KMS-11 (cell line): ENCODE results near the gene PTH2R.

Experiments used
- H2AFZ ChIP-seq: fragments of 200-600 bp; sonication (generic); 2 replicates; pipeline ENCODE4 v1.6.1; 2016; ENCODE audit warnings: antibody characterized with exemption, mixed run types, low read depth
- H3K27ac ChIP-seq: fragments of 200-600 bp; sonication (generic); 2 replicates; pipeline ENCODE4 v1.6.1; 2016; ENCODE audit warnings: mild to moderate bottlenecking, mixed run types
- H3K27me3 ChIP-seq: fragments of 200-600 bp; sonication (generic); 2 replicates; pipeline ENCODE4 v1.6.1; 2017; ENCODE audit warnings: mild to moderate bottlenecking, low read depth, mixed run types, moderate library complexity; ENCODE audit not compliant: insufficient read depth
- H3K36me3 ChIP-seq: fragments of 200-600 bp; sonication (generic); 2 replicates; pipeline ENCODE4 v1.6.1; 2017; ENCODE audit warnings: mild to moderate bottlenecking, mixed run types; ENCODE audit not compliant: insufficient read depth
- H3K4me1 ChIP-seq: fragments of 200-600 bp; sonication (generic); 2 replicates; pipeline ENCODE4 v1.6.1; 2016; ENCODE audit warnings: mild to moderate bottlenecking, low read depth, mixed run types; ENCODE audit not compliant: poor library complexity, severe bottlenecking
- H3K4me2 ChIP-seq: fragments of 200-600 bp; sonication (generic); 2 replicates; pipeline ENCODE4 v1.7.0; 2016; ENCODE audit warnings: mild to moderate bottlenecking, mixed run types
- H3K4me3 ChIP-seq: fragments of 200-600 bp; sonication (generic); IDR thresholded peaks from 2 replicates; pipeline ENCODE4 v1.6.1; 2017; ENCODE audit warnings: low read depth, low read length, mixed read lengths; ENCODE audit not compliant: insufficient read depth
- H3K79me2 ChIP-seq: fragments of 200-600 bp; sonication (generic); 2 replicates; pipeline ENCODE4 v1.6.1; 2016; ENCODE audit warnings: low read depth, mixed run types; ENCODE audit not compliant: insufficient read depth
- H3K9ac ChIP-seq: fragments of 200-600 bp; sonication (generic); 2 replicates; pipeline ENCODE4 v1.6.1; 2016; ENCODE audit warnings: mild to moderate bottlenecking, mixed run types
- H4K20me1 ChIP-seq: fragments of 200-600 bp; sonication (generic); 2 replicates; pipeline ENCODE4 v1.6.1; 2016; ENCODE audit warnings: mild to moderate bottlenecking, mixed run types; ENCODE audit not compliant: insufficient read depth
- CTCF ChIP-seq: fragments of 200-600 bp; sonication (generic); conservative IDR thresholded peaks from 2 replicates; pipeline ENCODE4 v1.6.1; 2017; ENCODE audit warnings: low read depth, mild to moderate bottlenecking, antibody characterized with exemption, low read length, moderate library complexity, mixed read lengths

PTH2R gene

DNA sequence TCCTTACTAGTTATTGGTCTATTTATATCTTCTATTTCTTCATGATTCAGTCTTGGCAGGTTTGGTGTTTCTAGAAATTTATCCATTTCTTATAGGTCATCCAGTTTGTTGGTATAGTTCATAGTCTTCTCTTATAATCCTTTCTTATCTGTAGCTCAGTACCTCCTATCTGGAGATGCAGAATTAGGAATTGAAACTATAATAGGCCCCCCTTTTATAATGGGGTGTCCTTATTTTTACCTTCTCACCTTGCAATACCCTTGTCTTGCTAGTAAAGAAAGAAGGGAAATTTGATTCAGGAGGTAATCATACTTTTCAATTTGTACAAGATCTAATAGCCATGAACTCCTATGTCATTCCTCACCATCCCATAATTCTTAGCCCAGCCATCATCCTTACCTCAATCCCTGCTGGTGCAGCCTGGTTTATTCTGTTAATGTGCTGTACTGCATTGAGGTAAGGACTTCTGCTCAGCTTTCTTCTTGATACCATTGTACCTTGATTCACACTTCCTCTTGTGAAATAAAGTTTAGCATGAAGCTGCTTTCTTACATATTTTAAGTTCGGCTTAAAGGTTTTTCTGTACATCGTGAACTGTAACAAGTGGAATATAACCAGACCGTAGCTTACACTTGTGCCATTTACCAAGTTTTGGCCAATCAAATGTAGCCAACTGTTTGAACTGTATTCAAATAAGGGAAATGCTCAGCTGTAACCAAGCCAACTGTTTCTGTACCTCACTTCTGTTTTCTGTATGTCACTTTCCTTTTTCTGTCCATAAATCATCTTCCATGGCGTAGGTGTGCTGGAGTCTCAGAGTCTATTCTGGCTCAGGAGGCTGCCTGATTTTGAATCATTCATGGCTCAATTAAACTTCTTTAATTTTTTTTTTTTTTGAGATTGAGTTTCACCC, 40.1 kb upstream of the PTH2R start:
- Histone ChIP-seq H3K4me2 (no peak overlapping the region), H3K27ac (no peak overlapping the region)

GRCh38 chr2:208369091-208369490, 37.5 kb upstream of the PTH2R start:
- Histone ChIP-seq H3K36me3 (no peaks in the 10 kb centered on the region), H3K27ac (no peak overlapping the region), H3K4me2 (no peak overlapping the region), H4K20me1 (no peaks in the 10 kb centered on the region), H3K9ac (no peak overlapping the region), H3K4me3 (no peak overlapping the region), H2AFZ (no peak overlapping the region), H3K4me1 (no peaks in the 10 kb centered on the region), H3K79me2 (no peaks in the 10 kb centered on the region), H3K27me3 (no peaks in the 10 kb centered on the region)
- TF ChIP-seq CTCF, result no peak

More for the DNA sequence above, 40.1 kb upstream of the PTH2R start:
- Histone ChIP-seq H4K20me1 (no peaks in the 10 kb centered on the region), H3K4me3 (no peak overlapping the region), H3K79me2 (no peaks in the 10 kb centered on the region), H3K27me3 (no peaks in the 10 kb centered on the region), H3K9ac (no peak overlapping the region), H2AFZ (no peak overlapping the region), H3K36me3 (no peaks in the 10 kb centered on the region), H3K4me1 (no peaks in the 10 kb centered on the region)
- no peak for TF ChIP-seq CTCF

DNA sequence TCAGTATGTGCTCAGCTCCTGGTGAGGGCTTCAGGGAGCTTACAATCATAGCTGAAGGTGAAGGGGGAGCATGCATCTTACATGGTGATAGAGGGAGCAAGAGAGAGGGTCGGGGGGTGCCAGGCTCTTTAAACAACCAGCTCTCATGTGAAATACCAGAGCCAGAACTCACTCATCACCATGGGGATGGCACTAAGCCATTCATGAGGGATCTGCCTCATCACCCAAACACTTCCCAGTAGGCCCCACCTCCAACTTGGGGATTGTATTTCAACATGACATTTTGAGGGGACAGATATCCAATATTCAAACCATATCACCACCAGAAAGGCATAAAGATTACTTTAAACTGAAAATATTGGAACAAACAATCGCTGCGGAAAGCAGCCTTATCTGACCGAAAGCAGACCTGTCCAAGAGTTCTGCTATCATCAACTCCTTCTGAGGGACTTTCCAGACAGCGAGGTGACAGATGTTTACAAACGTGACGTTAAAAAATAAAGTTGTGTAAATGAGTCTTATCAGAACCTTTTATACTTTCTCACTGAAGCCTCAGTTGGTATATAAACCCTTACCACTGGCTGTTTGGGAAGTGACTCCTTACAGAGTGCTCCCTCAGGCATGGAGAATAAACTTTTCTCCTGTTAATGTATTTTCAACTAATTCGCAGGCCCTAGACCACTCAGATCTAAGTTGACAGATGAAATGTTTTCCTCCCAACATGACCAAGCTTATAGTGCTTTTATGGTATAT, 35.5 kb upstream of the PTH2R start:
- H4K20me1 ChIP-seq, result no peaks in the 10 kb centered on the region
- no peak overlapping the region for H3K4me3 ChIP-seq
- no peak overlapping the region for H3K9ac ChIP-seq
- no peak for TF ChIP-seq CTCF
- no peaks in the 10 kb centered on the region for H3K36me3 ChIP-seq
- H3K27ac ChIP-seq, result no peak overlapping the region
- H3K79me2 ChIP-seq, result no peaks in the 10 kb centered on the region
- no peak overlapping the region for H2AFZ ChIP-seq
- no peaks in the 10 kb centered on the region for H3K27me3 ChIP-seq
- H3K4me2 ChIP-seq, result no peak overlapping the region
- no peaks in the 10 kb centered on the region for H3K4me1 ChIP-seq

DNA sequence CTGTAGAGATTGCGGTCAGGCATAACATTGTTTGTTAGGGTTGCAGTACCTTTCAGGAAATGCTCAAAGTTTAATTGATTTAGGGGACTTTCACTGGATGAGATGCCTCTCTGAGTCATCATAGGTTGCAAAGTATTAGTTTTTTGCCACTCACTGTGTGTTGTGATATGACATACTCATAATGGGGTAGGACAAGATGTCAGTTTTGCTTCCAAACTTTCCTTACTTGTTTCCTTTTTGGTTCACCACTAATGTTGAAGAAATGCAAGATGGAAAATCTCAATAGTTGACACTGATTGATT, 35.0 kb upstream of the PTH2R start:
- no peaks in the 10 kb centered on the region for H3K36me3 ChIP-seq
- no peak overlapping the region for H2AFZ ChIP-seq
- H3K4me2 ChIP-seq, result no peak overlapping the region
- H3K4me3 ChIP-seq, result no peak overlapping the region
- no peaks in the 10 kb centered on the region for H3K79me2 ChIP-seq
- no peak overlapping the region for H3K9ac ChIP-seq
- H3K4me1 ChIP-seq, result no peaks in the 10 kb centered on the region
- H3K27me3 ChIP-seq, result no peaks in the 10 kb centered on the region
- no peaks in the 10 kb centered on the region for H4K20me1 ChIP-seq
- no peak overlapping the region for H3K27ac ChIP-seq
- no peak for TF ChIP-seq CTCF
